Measurements from ENCODE around the gene ADGRA3.

The ADGRA3 gene

GRCh38 chr4:22514001-22514400 lies 1.9 kb downstream of the ADGRA3 start:
- DNase-seq, result no peak

GRCh38 chr4:22512306-22512705 lies 3.6 kb downstream of the ADGRA3 start:
- intact Hi-C loops (cut with DNase I), result no loop called here
- DNase-seq, result no peak

More at GRCh38 chr4:22514001-22514400, 1.9 kb downstream of the ADGRA3 start:
- intact Hi-C loops (cut with DNase I), result no loop called here

- no peak for DNase-seq
- intact Hi-C loops (cut with DNase I), result no loop called here
Measured at GRCh38 chr4:22510750-22511149, 5.1 kb downstream of the ADGRA3 start.

GRCh38 chr4:22508376-22508775 lies 7.5 kb downstream of the ADGRA3 start:
- DNase-seq, result no peak
- intact Hi-C loops (cut with DNase I), result no loop called here

GRCh38 chr4:22504922-22505321 lies 10.9 kb downstream of the ADGRA3 start:
- intact Hi-C loops (cut with DNase I), result no loop called here

GRCh38 chr4:22504447-22504846 lies 11.4 kb downstream of the ADGRA3 start:
- DNase-seq, result no peak
- intact Hi-C loops (cut with DNase I), result no loop called here

More at GRCh38 chr4:22504922-22505321, 10.9 kb downstream of the ADGRA3 start:
- DNase-seq, result no peak

GRCh38 chr4:22502895-22503814 lies 12.7 kb downstream of the ADGRA3 start:
- no peak for DNase-seq
- intact Hi-C loops (cut with DNase I), result no loop called here

GRCh38 chr4:22501715-22502095 lies 14.2 kb downstream of the ADGRA3 start:
- DNase-seq, result no peak
- intact Hi-C loops (cut with DNase I), result no loop called here

- no peak for DNase-seq
- intact Hi-C loops (cut with DNase I), result no loop called here
Measured at GRCh38 chr4:22500831-22501714, 14.8 kb downstream of the ADGRA3 start.

GRCh38 chr4:22500128-22500611 lies 15.7 kb downstream of the ADGRA3 start:
- intact Hi-C loops (cut with DNase I), result no loop called here
- no peak for DNase-seq

- intact Hi-C loops (cut with DNase I), result no loop called here
- DNase-seq, result no peak
Measured at GRCh38 chr4:22498866-22499265, 17.0 kb downstream of the ADGRA3 start.

GRCh38 chr4:22496165-22496813 lies 19.6 kb downstream of the ADGRA3 start:
- intact Hi-C loops (cut with DNase I), result no loop called here
- DNase-seq, result no peak

- intact Hi-C loops (cut with DNase I), result no loop called here
- DNase-seq, result no peak
Measured at GRCh38 chr4:22493523-22493922, 22.3 kb downstream of the ADGRA3 start.

- intact Hi-C loops (cut with DNase I), result no loop called here
- no peak for DNase-seq
Measured at GRCh38 chr4:22492987-22493386, 22.9 kb downstream of the ADGRA3 start.

GRCh38 chr4:22491939-22492338 lies 23.9 kb downstream of the ADGRA3 start:
- intact Hi-C loops (cut with DNase I), result no loop called here
- DNase-seq, result no peak

GRCh38 chr4:22490718-22491315 lies 25.0 kb downstream of the ADGRA3 start:
- no peak for DNase-seq
- intact Hi-C loops (cut with DNase I), result no loop called here

- intact Hi-C loops (cut with DNase I), result no loop called here
- no peak for DNase-seq
Measured at GRCh38 chr4:22488106-22488505, 27.8 kb downstream of the ADGRA3 start.

GRCh38 chr4:22487328-22487727 lies 28.5 kb downstream of the ADGRA3 start:
- intact Hi-C loops (cut with DNase I), result no loop called here
- DNase-seq, result no peak

GRCh38 chr4:22486276-22486675 lies 29.6 kb downstream of the ADGRA3 start:
- DNase-seq, result no peak
- intact Hi-C loops (cut with DNase I), result no loop called here

Data from head of caudate nucleus (tissue), 42 donors.